ENCODE data around the gene PACS2.

- TF ChIP-seq EP300 (IDR thresholded peaks at IDR 0.05; ENCODE audit: borderline replicate concordance in 1 of 2, low read depth in 1 of 2, low read length in 1 of 2) (no peak), CTCF (IDR thresholded peaks at IDR 0.05) (no peak), POLR2AphosphoS5 (IDR thresholded peaks at IDR 0.05; ENCODE audit: low read depth, low read length) (no peak), TAF1 (IDR thresholded peaks at IDR 0.05; ENCODE audit: borderline replicate concordance, low read depth, low read length) (no peak), YY1 (IDR thresholded peaks at IDR 0.05; ENCODE audit: low read depth) (no peak), RAD21 (IDR thresholded peaks at IDR 0.05; ENCODE audit: low read length) (no peak), MAX (IDR thresholded peaks at IDR 0.05; ENCODE audit: low read depth) (no peak), FOXM1 (IDR thresholded peaks at IDR 0.05; ENCODE audit: low read depth) (no peak)
- TF ChIP-seq, protein P1, sequence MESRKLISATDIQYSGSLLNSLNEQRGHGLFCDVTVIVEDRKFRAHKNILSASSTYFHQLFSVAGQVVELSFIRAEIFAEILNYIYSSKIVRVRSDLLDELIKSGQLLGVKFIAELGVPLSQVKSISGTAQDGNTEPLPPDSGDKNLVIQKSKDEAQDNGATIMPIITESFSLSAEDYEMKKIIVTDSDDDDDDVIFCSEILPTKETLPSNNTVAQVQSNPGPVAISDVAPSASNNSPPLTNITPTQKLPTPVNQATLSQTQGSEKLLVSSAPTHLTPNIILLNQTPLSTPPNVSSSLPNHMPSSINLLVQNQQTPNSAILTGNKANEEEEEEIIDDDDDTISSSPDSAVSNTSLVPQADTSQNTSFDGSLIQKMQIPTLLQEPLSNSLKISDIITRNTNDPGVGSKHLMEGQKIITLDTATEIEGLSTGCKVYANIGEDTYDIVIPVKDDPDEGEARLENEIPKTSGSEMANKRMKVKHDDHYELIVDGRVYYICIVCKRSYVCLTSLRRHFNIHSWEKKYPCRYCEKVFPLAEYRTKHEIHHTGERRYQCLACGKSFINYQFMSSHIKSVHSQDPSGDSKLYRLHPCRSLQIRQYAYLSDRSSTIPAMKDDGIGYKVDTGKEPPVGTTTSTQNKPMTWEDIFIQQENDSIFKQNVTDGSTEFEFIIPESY (IDR thresholded peaks at IDR 0.05; ENCODE audit: borderline replicate concordance, low read depth), result no peak
- TF ChIP-seq, protein P2, sequence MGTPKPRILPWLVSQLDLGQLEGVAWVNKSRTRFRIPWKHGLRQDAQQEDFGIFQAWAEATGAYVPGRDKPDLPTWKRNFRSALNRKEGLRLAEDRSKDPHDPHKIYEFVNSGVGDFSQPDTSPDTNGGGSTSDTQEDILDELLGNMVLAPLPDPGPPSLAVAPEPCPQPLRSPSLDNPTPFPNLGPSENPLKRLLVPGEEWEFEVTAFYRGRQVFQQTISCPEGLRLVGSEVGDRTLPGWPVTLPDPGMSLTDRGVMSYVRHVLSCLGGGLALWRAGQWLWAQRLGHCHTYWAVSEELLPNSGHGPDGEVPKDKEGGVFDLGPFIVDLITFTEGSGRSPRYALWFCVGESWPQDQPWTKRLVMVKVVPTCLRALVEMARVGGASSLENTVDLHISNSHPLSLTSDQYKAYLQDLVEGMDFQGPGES (IDR thresholded peaks at IDR 0.05; ENCODE audit: low read depth, low read length), result no peak
- TF ChIP-seq, protein P3, sequence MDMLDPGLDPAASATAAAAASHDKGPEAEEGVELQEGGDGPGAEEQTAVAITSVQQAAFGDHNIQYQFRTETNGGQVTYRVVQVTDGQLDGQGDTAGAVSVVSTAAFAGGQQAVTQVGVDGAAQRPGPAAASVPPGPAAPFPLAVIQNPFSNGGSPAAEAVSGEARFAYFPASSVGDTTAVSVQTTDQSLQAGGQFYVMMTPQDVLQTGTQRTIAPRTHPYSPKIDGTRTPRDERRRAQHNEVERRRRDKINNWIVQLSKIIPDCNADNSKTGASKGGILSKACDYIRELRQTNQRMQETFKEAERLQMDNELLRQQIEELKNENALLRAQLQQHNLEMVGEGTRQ (IDR thresholded peaks at IDR 0.05; ENCODE audit: borderline replicate concordance, low read depth, low read length), result no peak
Measured at GRCh38 chr14:105317546-105317945, 3.0 kb downstream of the PACS2 start.

Data from SK-N-SH (cell line).